GM23248 (cell line): ENCODE results near the gene PADI2.

Source experiments
- EZH2 ChIP-seq: fragments of 200-600 bp; sonication (generic); IDR thresholded peaks from 2 replicates; pipeline ENCODE4 v1.6.1; 2018; ENCODE audit warnings: antibody characterized with exemption, mild to moderate bottlenecking; ENCODE audit not compliant: insufficient read depth, poor library complexity, severe bottlenecking
- EZH2phosphoT487 ChIP-seq: fragments of 200-600 bp; sonication (generic); IDR thresholded peaks from 2 replicates; pipeline ENCODE4 v1.6.1; 2018; ENCODE audit warnings: antibody characterized with exemption, moderate library complexity, mild to moderate bottlenecking, low read depth; ENCODE audit not compliant: insufficient read depth

- no peak for TF ChIP-seq EZH2
- TF ChIP-seq EZH2phosphoT487: no peak
Measured at GRCh38 chr1:17141441-17142197, 22.4 kb upstream of the PADI2 start.
